Prostate gland (tissue), 2 donors: ENCODE measurements around the gene CFAP126.
"Not testable (repeated sequence)": the region's sequence is repeated elsewhere in the genome, so short reads cannot be mapped to it uniquely, and the experiment has no call there.

Experiments used
- CTCF ChIP-seq, 4 experiments: fragments of 200-600 bp in 2 of 4; fragments of 450-650 bp in 2 of 4; sonication (generic) in 2 of 4; IDR thresholded peaks; 1 replicate in 3 of 4; 2 replicates in 1 of 4; pipeline ENCODE4 v1.5.1; 2016 to 2019; ENCODE audit warnings: antibody characterized with exemption in 4 of 4, mild to moderate bottlenecking in 2 of 4, moderate library complexity in 2 of 4
- POLR2A ChIP-seq: fragments of 450-650 bp; IDR thresholded peaks from one replicate; pipeline ENCODE4 v1.6.1; 2016; ENCODE audit warnings: antibody characterized with exemption, mild to moderate bottlenecking
- POLR2AphosphoS5 ChIP-seq: sonication (generic); formaldehyde crosslinking; IDR thresholded peaks from one replicate; pipeline ENCODE4 v1.6.1; 2017; ENCODE audit warnings: antibody characterized with exemption

GRCh38 chr1:161315841-161316674 is 51.6 kb downstream of the CFAP126 start:
- not testable (repeated sequence) for TF ChIP-seq CTCF (IDR thresholded peaks at IDR 0.05); POLR2A; POLR2AphosphoS5
